CD4-positive, CD25-positive, alpha-beta regulatory T cell (primary cell): ENCODE data around the gene FLVCR1. TPM values are rescaled to one million over a fixed set of nuclear protein-coding genes. Genes with fewer than 3 reads are reported as not detected.
A peak's percentile ranks its signal among the peaks of the same experiment; 100 is the strongest.
"Not testable (repeated sequence)": the region's sequence is repeated elsewhere in the genome, so short reads cannot be mapped to it uniquely, and the experiment has no call there.

ENCODE experiments used
- ATAC-seq, 2 donors: fragments of 150-1000 bp; cut with Tn5 transposase; one replicate each; pipeline ENCODE4 v1.10.0; 2021; ENCODE audit warnings: low read depth in 2 of 2, moderate number of reproducible peaks in 2 of 2, moderate library complexity in 1 of 2
- DNase-seq, 3 donors: peaks; one replicate each; pipeline versions ENCODE4 v3.0.0 to v3.0.0-alpha.2; 2012 to 2022; ENCODE audit warnings: mixed read lengths in 1 of 3
- H3K27ac ChIP-seq: one replicate; pipeline ENCODE4 v1.7.0; 2013; ENCODE audit warnings: mild to moderate bottlenecking, low read length; ENCODE audit not compliant: insufficient read depth, poor library complexity, severe bottlenecking
- H3K27me3 ChIP-seq: one replicate; pipeline ENCODE4 v1.7.0; 2013; ENCODE audit warnings: low read length; ENCODE audit not compliant: control insufficient read depth, insufficient read depth
- H3K36me3 ChIP-seq: one replicate; pipeline ENCODE4 v1.7.0; 2013; ENCODE audit warnings: mild to moderate bottlenecking, low read length, moderate library complexity; ENCODE audit not compliant: control insufficient read depth, insufficient read depth
- H3K4me1 ChIP-seq: 2 replicates; pipeline ENCODE4 v1.7.0; 2013; ENCODE audit warnings: mild to moderate bottlenecking, low read length; ENCODE audit not compliant: insufficient read depth, control insufficient read depth, poor library complexity, severe bottlenecking
- H3K4me3 ChIP-seq: one replicate; pipeline ENCODE4 v1.7.0; 2013; ENCODE audit warnings: low read depth, mild to moderate bottlenecking, low read length, moderate library complexity
- H3K9me3 ChIP-seq, 2 experiments: 1 replicate in 1 of 2; 2 replicates in 1 of 2; pipeline ENCODE4 v1.7.0; 2013; ENCODE audit warnings: low read length in 2 of 2, mild to moderate bottlenecking in 1 of 2, moderate library complexity in 1 of 2; ENCODE audit not compliant: control insufficient read depth in 2 of 2
- H3K27ac Mint-ChIP-seq, 3 donors: one replicate each; pipeline ENCODE4 v1.8.0; 2020 to 2022; ENCODE audit warnings: mild to moderate bottlenecking in 3 of 3, mixed read lengths in 3 of 3, moderate library complexity in 2 of 3
- H3K27me3 Mint-ChIP-seq: one replicate; pipeline ENCODE4 v1.8.0; 2022; ENCODE audit warnings: mild to moderate bottlenecking, mixed read lengths
- H3K36me3 Mint-ChIP-seq: one replicate; pipeline ENCODE4 v1.8.0; 2020; ENCODE audit warnings: mixed read lengths
- H3K4me1 Mint-ChIP-seq, 4 donors: one replicate each; pipeline ENCODE4 v1.8.0; 2020 to 2022; ENCODE audit warnings: mixed read lengths in 4 of 4, mild to moderate bottlenecking in 1 of 4
- H3K4me3 Mint-ChIP-seq, 4 donors: one replicate each; pipeline ENCODE4 v1.8.0; 2020 to 2022; ENCODE audit warnings: mild to moderate bottlenecking in 4 of 4, mixed read lengths in 4 of 4, moderate library complexity in 3 of 4
- H3K9me3 Mint-ChIP-seq, 7 donors: one replicate each; pipeline ENCODE4 v1.8.0; 2020 to 2022; ENCODE audit warnings: mixed read lengths in 7 of 7, mild to moderate bottlenecking in 3 of 7, moderate library complexity in 2 of 7
- polyA plus RNA-seq, 4 donors: library from polyadenylated mRNA; unstranded; fragments of 300-500 nt; fragmentation: Illumina TruSeq; gene quantifications; one replicate each; pipeline ENCODE4 v1.2.3, GENCODE V29; 2021
- total RNA-seq: library from RNA; stranded (reverse); gene quantifications from one replicate; pipeline ENCODE4 v1.2.3, GENCODE V29; 2022

FLVCR1 gene
- total and polyA plus RNA-seq, 5 donors from 2014 or later, result 1.8 to 10.9 (median 2.3) TPM

DNA sequence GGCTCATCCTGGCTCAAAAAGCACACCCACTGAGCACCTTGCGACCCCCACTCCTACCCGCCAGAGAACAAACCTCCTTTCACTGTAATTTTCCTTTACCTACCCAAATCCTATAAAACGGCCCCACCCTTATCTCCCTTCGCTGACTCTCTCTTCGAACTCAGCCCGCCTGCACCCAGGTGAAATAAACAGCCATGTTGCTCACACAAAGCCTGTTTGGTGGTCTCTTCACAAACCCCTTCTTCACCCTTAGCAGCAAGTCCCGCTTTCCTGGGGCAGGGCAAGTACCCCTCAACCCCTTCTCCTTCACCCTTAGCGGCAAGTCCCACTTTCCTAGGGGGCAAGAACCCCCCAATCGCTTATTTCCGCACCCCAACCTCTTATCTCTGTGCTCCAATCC lies 52.1 kb downstream of the FLVCR1 start:
- H3K9me3 Mint-ChIP-seq, H3K36me3 ChIP-seq, H3K36me3 Mint-ChIP-seq, H3K27me3 ChIP-seq, H3K27ac ChIP-seq, H3K9me3 ChIP-seq, H3K4me1 ChIP-seq, H3K4me3 Mint-ChIP-seq, H3K4me3 ChIP-seq, H3K4me1 Mint-ChIP-seq, DNase-seq, ATAC-seq, H3K27ac Mint-ChIP-seq: not testable (repeated sequence)
- peaks cover 19% of the 10 kb centered on the region for H3K27me3 Mint-ChIP-seq

DNA sequence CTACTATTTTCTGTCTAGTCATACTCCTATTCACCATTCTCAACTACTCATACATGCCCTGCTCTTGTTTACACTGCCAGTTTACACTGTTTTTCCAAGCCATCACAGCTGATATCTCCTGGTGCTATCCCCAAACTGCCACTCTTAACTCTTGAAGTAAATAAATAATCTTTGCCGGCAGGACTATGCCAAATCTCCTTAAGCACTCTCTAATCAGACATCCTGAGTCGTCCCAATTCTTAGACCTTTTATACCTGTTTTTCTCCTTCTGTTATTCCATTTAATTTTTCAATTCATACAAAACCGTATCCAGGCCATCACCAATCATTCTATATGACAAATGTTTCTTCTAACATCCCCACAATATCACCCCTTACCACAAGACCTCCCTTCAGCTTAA lies 55.6 kb downstream of the FLVCR1 start:
- H3K4me1 Mint-ChIP-seq, H3K9me3 ChIP-seq, H3K4me3 ChIP-seq, H3K27ac ChIP-seq, H3K36me3 Mint-ChIP-seq, H3K4me1 ChIP-seq, H3K4me3 Mint-ChIP-seq, ATAC-seq, H3K9me3 Mint-ChIP-seq, H3K27me3 ChIP-seq, H3K27ac Mint-ChIP-seq, H3K36me3 ChIP-seq, DNase-seq: not testable (repeated sequence)
- peaks cover 20% of the 10 kb centered on the region for H3K27me3 Mint-ChIP-seq

DNA sequence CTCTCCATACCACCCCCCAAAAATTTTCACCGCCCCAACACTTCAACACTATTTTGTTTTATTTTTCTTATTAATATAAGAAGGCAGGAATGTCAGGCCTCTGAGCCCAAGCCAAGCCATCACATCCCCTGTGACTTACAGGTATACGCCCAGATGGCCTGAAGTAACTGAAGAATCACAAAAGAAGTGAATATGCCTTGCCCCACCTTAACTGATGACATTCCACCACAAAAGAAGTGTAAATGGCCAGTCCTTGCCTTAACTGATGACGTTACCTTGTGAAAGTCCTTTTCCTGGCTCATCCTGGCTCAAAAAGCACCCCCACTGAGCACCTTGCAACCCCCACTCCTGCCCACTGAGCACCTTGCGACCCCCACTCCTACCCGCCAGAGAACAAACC lies 56.0 kb downstream of the FLVCR1 start:
- DNase-seq, H3K4me1 Mint-ChIP-seq, H3K4me3 Mint-ChIP-seq, H3K4me1 ChIP-seq, H3K4me3 ChIP-seq, H3K27ac ChIP-seq, H3K36me3 Mint-ChIP-seq, H3K36me3 ChIP-seq, H3K27me3 ChIP-seq, H3K9me3 Mint-ChIP-seq, H3K9me3 ChIP-seq, H3K27ac Mint-ChIP-seq, ATAC-seq: not testable (repeated sequence)
- peaks cover 20% of the 10 kb centered on the region for H3K27me3 Mint-ChIP-seq

DNA sequence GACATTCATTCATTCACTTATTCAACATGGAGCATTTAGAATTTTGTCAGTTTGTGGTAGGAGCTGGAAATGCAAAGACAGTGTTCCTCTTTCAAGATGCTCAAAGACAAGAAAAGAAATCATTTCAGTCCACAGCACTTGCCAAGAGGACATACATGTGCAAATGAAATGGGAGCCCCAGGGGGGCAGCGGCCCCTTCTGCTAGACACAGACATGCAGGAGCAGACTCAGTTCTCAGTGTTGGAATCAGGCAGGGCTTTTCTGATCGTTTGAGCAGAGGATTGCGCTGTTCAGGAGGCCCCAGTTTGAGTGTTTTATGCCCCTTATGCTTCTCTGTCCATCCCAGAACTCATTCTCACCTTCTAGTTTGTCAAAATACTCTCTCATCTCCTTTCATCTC lies 56.7 kb downstream of the FLVCR1 start:
- H3K4me3 Mint-ChIP-seq, result no peak overlapping the region
- peaks cover 25% of the 10 kb centered on the region for H3K27me3 Mint-ChIP-seq
- peak overlapping the region in 1 of 3 donors; percentile 61 for H3K27ac Mint-ChIP-seq
- Histone ChIP-seq H3K27ac (no peak overlapping the region), H3K36me3 (no peaks in the 10 kb centered on the region), H3K4me1 (no peaks in the 10 kb centered on the region), H3K4me3 (no peak overlapping the region), H3K27me3 (no peaks in the 10 kb centered on the region), H3K9me3 (no peaks in the 10 kb centered on the region)
- H3K36me3 Mint-ChIP-seq, result no peaks in the 10 kb centered on the region
- DNase-seq, result no peak
- H3K9me3 Mint-ChIP-seq, result no peaks in the 10 kb centered on the region
- no peaks in the 10 kb centered on the region for H3K4me1 Mint-ChIP-seq
- ATAC-seq, result no peak

DNA sequence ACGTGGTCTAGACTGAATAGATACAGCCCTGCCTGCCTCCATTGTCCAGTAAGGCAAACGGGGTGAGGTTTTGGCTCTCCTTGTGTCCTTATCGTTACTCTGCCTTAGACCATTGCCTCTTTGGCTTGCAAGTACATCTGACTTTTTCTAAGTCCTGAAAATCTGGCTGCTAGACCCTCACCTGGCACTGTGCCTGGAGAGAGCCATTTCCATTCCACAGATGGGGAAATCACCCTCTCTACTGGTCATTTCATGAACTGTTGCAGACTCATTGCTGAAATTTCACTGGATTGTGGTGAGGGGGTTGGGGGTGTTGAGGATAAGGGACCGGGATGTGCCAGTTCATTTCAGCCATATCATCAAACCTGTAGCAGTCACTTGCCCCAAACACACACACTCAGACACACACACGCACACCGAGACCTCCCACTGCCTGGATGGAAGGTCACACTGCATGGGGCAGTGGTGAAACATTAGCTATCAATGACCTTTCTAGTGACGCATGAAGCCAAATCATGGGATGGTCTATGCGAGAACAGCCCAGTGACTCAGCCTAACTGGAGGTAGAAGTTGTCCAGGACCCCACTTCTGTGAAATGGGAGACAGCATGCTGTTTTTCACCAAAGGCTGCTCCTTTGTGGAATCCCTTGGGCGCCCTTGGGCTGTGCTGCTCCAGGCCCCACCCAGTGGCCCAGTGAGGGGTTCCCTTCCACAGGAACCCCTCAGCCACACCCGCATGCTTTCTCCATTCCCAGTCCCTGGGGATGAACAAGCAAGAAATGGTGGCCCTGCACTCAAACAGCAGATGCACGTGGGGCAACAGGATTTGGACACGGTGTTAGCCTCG lies 57.4 kb downstream of the FLVCR1 start:
- Mint-ChIP-seq H3K27me3 (peaks cover 27% of the 10 kb centered on the region), H3K4me1 (no peaks in the 10 kb centered on the region), H3K36me3 (no peaks in the 10 kb centered on the region), H3K27ac (no peak overlapping the region), H3K4me3 (no peak overlapping the region), H3K9me3 (no peaks in the 10 kb centered on the region)
- Histone ChIP-seq H3K27me3 (no peaks in the 10 kb centered on the region), H3K4me1 (no peaks in the 10 kb centered on the region), H3K27ac (no peak overlapping the region), H3K4me3 (no peak overlapping the region), H3K9me3 (no peaks in the 10 kb centered on the region), H3K36me3 (no peaks in the 10 kb centered on the region)
- no peak for ATAC-seq
- no peak for DNase-seq

DNA sequence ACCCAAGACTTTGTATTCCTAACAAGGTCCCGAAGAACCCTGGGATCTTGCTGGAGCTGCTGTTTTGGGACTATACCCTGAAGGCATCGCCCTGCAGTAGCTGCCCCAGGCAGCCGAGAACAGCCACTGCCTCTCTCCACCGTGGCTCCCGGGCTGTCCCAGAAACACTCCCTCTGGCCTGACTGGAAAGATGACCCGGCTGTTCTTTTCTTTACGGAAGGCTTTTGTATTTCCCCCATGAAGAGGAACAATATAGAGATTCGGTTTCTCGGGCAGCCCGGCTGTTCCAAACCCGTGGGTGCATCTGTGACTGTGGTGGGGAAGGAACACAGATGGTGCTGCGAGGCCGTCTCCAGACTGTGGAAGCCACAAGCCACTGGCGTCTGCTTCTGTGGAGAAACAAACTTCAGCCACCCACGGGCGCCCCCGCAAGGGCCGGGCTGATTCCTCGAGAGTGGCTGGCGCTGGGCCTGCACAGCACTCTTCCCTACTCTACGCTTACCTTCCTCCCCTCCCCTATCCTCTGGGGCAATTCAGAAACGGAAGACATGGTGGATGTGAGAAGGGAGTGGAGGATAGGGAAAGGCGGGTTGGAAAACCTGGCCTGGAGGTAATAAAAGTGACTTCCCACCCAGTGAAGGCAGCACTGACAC lies 58.5 kb downstream of the FLVCR1 start:
- Mint-ChIP-seq H3K27ac (no peak overlapping the region), H3K4me1 (no peaks in the 10 kb centered on the region), H3K4me3 (no peak overlapping the region), H3K36me3 (no peaks in the 10 kb centered on the region), H3K9me3 (no peaks in the 10 kb centered on the region), H3K27me3 (peaks cover 35% of the 10 kb centered on the region)
- Histone ChIP-seq H3K9me3 (no peaks in the 10 kb centered on the region), H3K27me3 (no peaks in the 10 kb centered on the region), H3K4me3 (no peak overlapping the region), H3K36me3 (no peaks in the 10 kb centered on the region), H3K4me1 (no peaks in the 10 kb centered on the region), H3K27ac (no peak overlapping the region)
- DNase-seq, result no peak
- ATAC-seq, result peak in 1 of 2 donors; percentile 34

DNA sequence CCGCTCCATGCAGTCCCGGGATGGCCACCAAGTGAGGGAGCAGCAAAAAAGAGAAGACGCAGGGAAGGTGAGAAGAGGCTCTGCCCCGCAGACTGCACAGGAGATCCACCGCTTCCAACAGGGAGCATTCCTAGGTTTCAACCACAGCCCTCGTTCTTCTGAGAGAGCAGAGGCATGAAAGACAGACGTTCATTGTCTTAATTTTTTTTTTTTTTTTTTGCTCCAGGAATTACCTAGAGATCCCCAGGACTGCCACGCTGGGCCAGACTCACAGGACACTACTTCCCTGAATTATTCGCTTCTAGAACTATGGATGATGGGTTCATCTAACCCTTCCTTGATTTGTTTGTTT lies 59.0 kb downstream of the FLVCR1 start:
- no peaks in the 10 kb centered on the region for H3K36me3 ChIP-seq
- H3K4me3 ChIP-seq, result no peak overlapping the region
- no peaks in the 10 kb centered on the region for H3K4me1 Mint-ChIP-seq
- H3K36me3 Mint-ChIP-seq, result no peaks in the 10 kb centered on the region
- ATAC-seq, result no peak
- no peak overlapping the region for H3K27ac ChIP-seq
- no peaks in the 10 kb centered on the region for H3K9me3 ChIP-seq
- H3K27me3 ChIP-seq, result no peaks in the 10 kb centered on the region
- peaks cover 35% of the 10 kb centered on the region for H3K27me3 Mint-ChIP-seq
- H3K27ac Mint-ChIP-seq, result no peak overlapping the region
- no peak for DNase-seq
- no peaks in the 10 kb centered on the region for H3K9me3 Mint-ChIP-seq
- no peaks in the 10 kb centered on the region for H3K4me1 ChIP-seq
- no peak overlapping the region for H3K4me3 Mint-ChIP-seq

DNA sequence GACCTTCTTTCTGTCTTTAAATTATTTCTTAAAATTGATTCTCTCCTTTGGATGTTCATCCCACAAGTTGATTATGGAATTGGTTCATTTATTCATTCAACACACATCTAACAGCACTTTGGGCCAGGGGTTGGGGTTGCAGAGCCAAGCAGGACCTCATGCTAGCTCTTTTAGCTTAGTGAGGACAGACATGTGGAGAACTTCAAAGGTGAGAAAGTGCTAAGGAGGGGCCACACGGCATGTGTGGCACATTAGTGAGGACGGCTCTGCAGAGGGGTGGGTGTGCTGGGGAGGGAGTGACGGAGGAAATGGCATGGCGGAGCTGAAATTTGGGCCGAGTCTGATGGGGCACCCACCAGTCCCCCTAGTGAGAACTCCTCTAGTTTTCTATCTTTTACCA lies 59.8 kb downstream of the FLVCR1 start:
- Histone ChIP-seq H3K36me3 (no peaks in the 10 kb centered on the region), H3K4me1 (no peaks in the 10 kb centered on the region), H3K4me3 (no peak overlapping the region), H3K27me3 (no peaks in the 10 kb centered on the region), H3K27ac (no peak overlapping the region), H3K9me3 (no peaks in the 10 kb centered on the region)
- DNase-seq, result no peak
- H3K4me1 Mint-ChIP-seq, result no peaks in the 10 kb centered on the region
- H3K36me3 Mint-ChIP-seq, result no peaks in the 10 kb centered on the region
- H3K27ac Mint-ChIP-seq, result peak overlapping the region in 1 of 3 donors; percentile 40
- peaks cover 35% of the 10 kb centered on the region for H3K27me3 Mint-ChIP-seq
- no peak for ATAC-seq
- H3K9me3 Mint-ChIP-seq, result no peaks in the 10 kb centered on the region
- H3K4me3 Mint-ChIP-seq, result no peak overlapping the region
